Stimulated activated CD8-positive, alpha-beta memory T cell treated with anti-CD3 and anti-CD28 coated beads, Interleukin-12 subunit alpha, Interleukin-12 subunit beta, amount 100 ng/mL, for 4 hours (primary cell): ENCODE data around the gene SAXO2.
"Not testable (repeated sequence)": the region's sequence is repeated elsewhere in the genome, so short reads cannot be mapped to it uniquely, and the experiment has no call there.

Source experiments
- DNase-seq: peaks from one replicate; pipeline ENCODE4 v3.0.0-alpha.2; 2020; ENCODE audit warnings: low read depth

Gene SAXO2

DNA sequence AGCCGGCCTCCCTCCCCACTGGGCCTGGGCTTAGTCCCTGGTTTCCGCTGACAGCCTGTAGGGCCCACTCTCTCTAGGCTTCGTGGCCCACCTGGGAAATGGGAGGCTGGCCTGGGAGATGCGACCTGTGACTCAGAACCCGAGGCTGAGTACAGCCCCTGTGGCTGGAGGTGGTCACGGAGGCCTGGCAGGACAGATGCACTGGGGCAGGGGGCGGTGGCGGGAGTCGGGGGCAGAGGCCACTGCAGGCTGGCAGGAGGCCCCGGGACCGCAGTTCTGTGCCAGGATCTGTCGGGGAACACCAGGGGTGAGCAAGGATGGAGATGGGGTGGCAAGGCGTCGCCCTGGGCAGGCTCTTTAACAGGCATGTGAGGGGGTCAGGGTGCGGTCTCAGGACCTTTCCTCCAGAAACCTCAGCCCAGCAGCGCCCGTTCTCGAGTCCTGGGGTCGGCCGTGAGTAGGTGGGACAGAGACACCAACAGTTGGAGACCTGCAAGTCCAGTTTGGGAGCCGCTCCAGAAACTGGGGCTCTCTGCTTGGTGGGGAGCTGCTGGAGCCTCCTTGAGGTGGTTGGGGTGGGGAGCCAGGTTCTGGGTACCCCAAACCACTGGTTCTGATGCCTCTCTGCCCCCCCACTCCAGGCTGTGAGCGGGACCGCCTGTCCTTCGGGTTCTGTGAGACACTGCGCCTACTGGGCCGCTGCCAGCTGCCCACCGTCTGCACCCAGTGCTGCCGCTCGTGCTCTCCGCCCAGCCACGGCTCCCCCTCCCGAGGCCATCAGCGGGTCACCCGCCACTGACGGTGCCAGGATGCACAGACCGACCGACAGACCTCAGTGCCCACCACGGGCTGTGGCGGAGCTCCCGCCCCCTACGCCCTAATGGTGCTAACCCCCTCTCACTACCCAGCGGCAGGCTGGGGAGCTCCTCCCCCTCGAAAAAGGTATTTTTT, 71.3 kb downstream of the SAXO2 start:
- not testable (repeated sequence) for DNase-seq
